Medulla oblongata (tissue), 1 donor: ENCODE data around the gene RASAL3.
"Not testable (repeated sequence)": the region's sequence is repeated elsewhere in the genome, so short reads cannot be mapped to it uniquely, and the experiment has no call there.

Source experiments
- DNase-seq: peaks from one replicate; pipeline ENCODE4 v3.0.0-alpha.2; 2015; ENCODE audit errors: extremely low spot score

The RASAL3 gene

GRCh38 chr19:15464394-15465385 lies at the start of gene RASAL3:
Gene RASAL3, minus strand, starts transcription at chr19:15464544. Its CDS starts 186 bp downstream, at chr19:15464358.
- DNase-seq = peak; percentile 26

GRCh38 chr19:15511671-15512424 lies 47.5 kb upstream of the RASAL3 start:
- DNase-seq = no peak

- no peak for DNase-seq
Observed at GRCh38 chr19:15508035-15508710, 43.8 kb upstream of the RASAL3 start, which contains the start of gene CYP4F22. Gene CYP4F22, plus strand, starts transcription at chr19:15508525. Its CDS starts 16,812 bp downstream, at chr19:15525337.

GRCh38 chr19:15507068-15508034 lies 43.0 kb upstream of the RASAL3 start:
- DNase-seq = no peak

- DNase-seq = no peak
Observed at GRCh38 chr19:15506074-15506571, 41.8 kb upstream of the RASAL3 start.

GRCh38 chr19:15502264-15502663 lies 37.9 kb upstream of the RASAL3 start:
- DNase-seq = no peak

- DNase-seq = no peak
Observed at GRCh38 chr19:15501596-15501995, 37.3 kb upstream of the RASAL3 start.

- DNase-seq = no peak
Observed at GRCh38 chr19:15498910-15499309, 34.6 kb upstream of the RASAL3 start.

GRCh38 chr19:15498156-15498858 lies 34.0 kb upstream of the RASAL3 start:
- no peak for DNase-seq

GRCh38 chr19:15495151-15495550 lies 30.8 kb upstream of the RASAL3 start:
- no peak for DNase-seq

GRCh38 chr19:15488489-15489226 lies 24.3 kb upstream of the RASAL3 start:
- DNase-seq = no peak

GRCh38 chr19:15487038-15487437 lies 22.7 kb upstream of the RASAL3 start:
- no peak for DNase-seq

GRCh38 chr19:15485768-15486167 lies 21.4 kb upstream of the RASAL3 start:
- not testable (repeated sequence) for DNase-seq

- not testable (repeated sequence) for DNase-seq
Observed at GRCh38 chr19:15480996-15481395, 16.7 kb upstream of the RASAL3 start.

GRCh38 chr19:15479391-15480345 lies 15.3 kb upstream of the RASAL3 start, which contains the start of gene PGLYRP2:
Gene PGLYRP2, minus strand, starts transcription at chr19:15479501. Its CDS starts 130 bp downstream, at chr19:15479371.
- peak; percentile 8 for DNase-seq

GRCh38 chr19:15476325-15476724 lies 12.0 kb upstream of the RASAL3 start:
- DNase-seq = no peak

- DNase-seq = no peak
Observed at GRCh38 chr19:15475611-15476010, 11.3 kb upstream of the RASAL3 start.

- no peak for DNase-seq
Observed at GRCh38 chr19:15475169-15475568, 10.8 kb upstream of the RASAL3 start.
